ENCODE results near the gene PRKAG2. TPM values are rescaled to one million over a fixed set of nuclear protein-coding genes. Genes with fewer than 3 reads are reported as not detected.
A peak's percentile ranks its signal among the peaks of the same experiment; 100 is the strongest.

Gene PRKAG2
- total RNA-seq, 1 donor from 2014 or later: 20.8 TPM

- DNase-seq (ENCODE audit: low read depth): no peak
- no peak overlapping the region for H3K4me3 ChIP-seq (ENCODE audit: low read depth, low read length)
- no peak for TF ChIP-seq CTCF (conservative IDR thresholded peaks at IDR 0.05; ENCODE audit: low read depth, low read length)
Measured at GRCh38 chr7:151864561-151864960, 12.4 kb downstream of the PRKAG2 start.

- peak; percentile 16 for TF ChIP-seq CTCF (conservative IDR thresholded peaks at IDR 0.05; ENCODE audit: low read depth, low read length)
- no peak for DNase-seq (ENCODE audit: low read depth)
- no peak overlapping the region for H3K4me3 ChIP-seq (ENCODE audit: low read depth, low read length)
Measured at GRCh38 chr7:151864081-151864480, 12.8 kb downstream of the PRKAG2 start.

GRCh38 chr7:151863386-151864079, 13.4 kb downstream of the PRKAG2 start:
- H3K4me3 ChIP-seq (ENCODE audit: low read depth, low read length): no peak overlapping the region
- DNase-seq (ENCODE audit: low read depth): no peak
- TF ChIP-seq CTCF (conservative IDR thresholded peaks at IDR 0.05; ENCODE audit: low read depth, low read length): no peak

DNA sequence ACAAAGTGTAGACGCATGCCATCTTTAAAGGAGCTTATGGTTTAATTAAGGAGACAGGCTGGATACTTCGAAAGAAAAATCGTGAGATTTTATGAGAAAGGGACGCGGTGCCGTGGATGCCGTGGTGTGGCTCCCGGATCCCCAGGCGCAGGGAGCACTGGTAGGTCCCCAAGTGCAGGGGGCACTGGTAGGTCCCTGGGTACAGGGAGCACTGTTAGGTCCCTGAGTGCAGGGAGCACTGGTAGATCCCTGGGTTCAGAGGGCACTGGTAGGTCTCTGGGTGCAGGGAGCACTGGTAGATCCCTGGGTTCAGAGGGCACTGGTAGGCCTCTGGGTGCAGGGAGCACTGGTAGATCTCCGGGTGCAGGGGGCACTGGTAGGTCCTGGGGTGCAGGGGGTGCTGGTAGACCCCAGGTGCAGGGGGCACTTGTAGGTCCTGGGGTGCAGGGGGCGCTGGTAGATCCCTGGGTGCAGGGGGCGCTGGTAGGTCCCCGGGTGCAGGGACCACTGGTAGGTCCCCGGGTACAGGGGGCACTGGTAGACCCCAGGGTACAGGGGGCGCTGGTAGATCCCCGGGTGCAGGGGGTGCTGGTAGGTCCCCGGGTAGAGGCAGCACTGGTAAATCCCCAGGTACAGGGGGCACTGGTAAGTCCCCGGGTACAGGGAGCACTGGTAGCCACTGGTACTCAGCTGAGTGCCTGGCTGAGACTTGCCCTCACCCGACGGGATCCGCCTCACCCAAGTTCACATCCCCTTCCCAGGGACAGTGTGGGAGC, 14.1 kb downstream of the PRKAG2 start:
- no peak overlapping the region for H3K4me3 ChIP-seq (ENCODE audit: low read depth, low read length)
- no peak for DNase-seq (ENCODE audit: low read depth)
- no peak for TF ChIP-seq CTCF (conservative IDR thresholded peaks at IDR 0.05; ENCODE audit: low read depth, low read length)

- no peak for TF ChIP-seq CTCF (conservative IDR thresholded peaks at IDR 0.05; ENCODE audit: low read depth, low read length)
- H3K4me3 ChIP-seq (ENCODE audit: low read depth, low read length): no peak overlapping the region
- no peak for DNase-seq (ENCODE audit: low read depth)
Measured at GRCh38 chr7:151861881-151862280, 15.0 kb downstream of the PRKAG2 start.

GRCh38 chr7:151860771-151861170, 16.1 kb downstream of the PRKAG2 start:
- no peak for DNase-seq (ENCODE audit: low read depth)
- H3K4me3 ChIP-seq (ENCODE audit: low read depth, low read length): no peak overlapping the region
- no peak for TF ChIP-seq CTCF (conservative IDR thresholded peaks at IDR 0.05; ENCODE audit: low read depth, low read length)

Measured in epithelial cell of proximal tubule (primary cell).